Fibroblast of lung (primary cell): ENCODE measurements around the gene TMEM126A. TPM values are rescaled to one million over a fixed set of nuclear protein-coding genes. Genes with fewer than 3 reads are reported as not detected.

Source experiments
- DNase-seq, 2 donors: peaks; one replicate each; pipeline versions ENCODE4 v3.0.0 to v3.0.0-alpha.2; 2010; ENCODE audit warnings: low read depth in 2 of 2
- H2AFZ ChIP-seq: 2 replicates; pipeline ENCODE4 v1.5.1; 2012; ENCODE audit warnings: low read length, control low read depth, inconsistent platforms
- H3K27ac ChIP-seq: 2 replicates; pipeline ENCODE4 v1.5.1; 2011; ENCODE audit warnings: low read length, control low read depth; ENCODE audit not compliant: insufficient read depth
- H3K27me3 ChIP-seq: 2 replicates; pipeline ENCODE4 v1.5.1; 2011; ENCODE audit warnings: mild to moderate bottlenecking, low read length; ENCODE audit not compliant: control insufficient read depth, insufficient read depth
- H3K36me3 ChIP-seq: 2 replicates; pipeline ENCODE4 v1.5.1; 2011; ENCODE audit warnings: low read length; ENCODE audit not compliant: control insufficient read depth, insufficient read depth
- H3K4me1 ChIP-seq: 2 replicates; pipeline ENCODE4 v1.5.1; 2011; ENCODE audit warnings: low read length; ENCODE audit not compliant: control insufficient read depth, insufficient read depth; ENCODE audit errors: extremely low read depth
- H3K4me2 ChIP-seq: 2 replicates; pipeline ENCODE4 v1.5.1; 2011; ENCODE audit warnings: low read length, control low read depth; ENCODE audit not compliant: insufficient read depth; ENCODE audit errors: extremely low read depth
- H3K4me3 ChIP-seq, 4 experiments: fragments of 200-600 bp in 1 of 4; sonication (generic) in 1 of 4; replicated peaks in 1 of 4; 2 replicates each; pipeline ENCODE4 v1.5.1; 2011 to 2016; ENCODE audit warnings: low read length in 4 of 4, low read depth in 3 of 4, mild to moderate bottlenecking in 3 of 4, control low read depth in 2 of 4, inconsistent platforms in 1 of 4, mixed read lengths in 1 of 4; ENCODE audit not compliant: insufficient read depth in 1 of 4; ENCODE audit errors: control extremely low read depth in 1 of 4
- H3K79me2 ChIP-seq: 2 replicates; pipeline ENCODE4 v1.5.1; 2012; ENCODE audit warnings: mild to moderate bottlenecking, low read length, inconsistent platforms; ENCODE audit not compliant: control insufficient read depth, insufficient read depth
- H3K9ac ChIP-seq: 2 replicates; pipeline ENCODE4 v1.5.1; 2011; ENCODE audit warnings: mild to moderate bottlenecking, low read length, control low read depth; ENCODE audit not compliant: insufficient read depth
- H3K9me3 ChIP-seq: 2 replicates; pipeline ENCODE4 v1.5.1; 2012; ENCODE audit warnings: low read depth, low read length; ENCODE audit not compliant: control insufficient read depth, insufficient read depth
- H4K20me1 ChIP-seq: 2 replicates; pipeline ENCODE4 v1.5.1; 2011; ENCODE audit warnings: low read length; ENCODE audit not compliant: control insufficient read depth, insufficient read depth; ENCODE audit errors: extremely low read depth
- CTCF ChIP-seq, 2 donors: IDR thresholded peaks in 1 of 2; conservative IDR thresholded peaks in 1 of 2; 1 replicate in 1 of 2; 2 replicates in 1 of 2; pipeline ENCODE4 v1.5.1; 2011 to 2012; ENCODE audit warnings: low read length in 2 of 2, control low read depth in 1 of 2, inconsistent platforms in 1 of 2, low read depth in 1 of 2, mild to moderate bottlenecking in 1 of 2
- EZH2 ChIP-seq: IDR thresholded peaks from 2 replicates; pipeline ENCODE4 v1.5.1; 2012; ENCODE audit warnings: low read length, control low read depth, mild to moderate bottlenecking; ENCODE audit errors: missing control alignments
- polyA plus RNA-seq, 2 donors: library from polyadenylated mRNA; depleted of rRNA in 1 of 2; stranded (reverse) in 1 of 2; unstranded in 1 of 2; fragments of >200 nt; gene quantifications; 2 replicates each; pipeline ENCODE4 v1.2.1, GENCODE V29; 2011 to 2012; ENCODE audit warnings: missing spikeins in 1 of 2
- total RNA-seq: library from RNA; depleted of rRNA; stranded (reverse); fragments of >200 nt; gene quantifications from 2 replicates; pipeline ENCODE4 v1.2.1, GENCODE V29; 2014

The TMEM126A gene
- total and polyA plus RNA-seq, 2 donors (not counting 1 experiment from before 2014, with no cell fraction given) = 36.0 to 76.6 TPM

- TF ChIP-seq CTCF (conservative IDR thresholded peaks at IDR 0.05 in 1 of 2, IDR thresholded peaks at IDR 0.05 in 1 of 2; ENCODE audit: low read depth in 1 of 2, low read length in 2 of 2) (no peak), EZH2 (no peak)
- no peak for DNase-seq
- H2AFZ ChIP-seq = no peak overlapping the region
- H3K4me1 ChIP-seq = peaks cover 4% of the 10 kb centered on the region
- H3K9ac ChIP-seq = no peak overlapping the region
- no peaks in the 10 kb centered on the region for H3K9me3 ChIP-seq
- no peak overlapping the region for H3K4me2 ChIP-seq
- H3K79me2 ChIP-seq = peaks cover 48% of the 10 kb centered on the region
- no peak overlapping the region for H3K4me3 ChIP-seq
- no peak overlapping the region for H3K27ac ChIP-seq
- peaks cover 4% of the 10 kb centered on the region for H3K36me3 ChIP-seq
- no peaks in the 10 kb centered on the region for H4K20me1 ChIP-seq
- no peaks in the 10 kb centered on the region for H3K27me3 ChIP-seq
Measured at GRCh38 chr11:85656777-85657176, 9.0 kb downstream of the TMEM126A start.

DNA sequence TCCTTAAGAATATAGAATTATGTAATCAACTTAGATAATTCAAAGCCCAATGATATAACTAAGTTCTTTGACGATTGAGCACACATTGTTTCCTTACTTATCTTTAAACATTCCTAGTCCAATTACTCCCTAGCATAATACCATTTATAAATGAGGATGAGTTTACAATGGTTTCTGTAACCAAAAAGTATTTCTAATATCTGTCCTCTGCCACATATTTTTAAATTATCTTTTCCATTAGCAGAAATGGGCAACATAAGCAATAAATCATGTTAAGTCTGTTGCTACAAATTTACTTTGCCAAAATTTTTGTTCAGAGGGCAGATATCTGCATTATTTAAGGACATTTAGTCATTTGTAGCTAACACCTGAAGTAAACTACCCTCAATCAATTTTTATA, 10.4 kb downstream of the TMEM126A start:
- no peak for DNase-seq
- Histone ChIP-seq H3K4me2 (no peak overlapping the region), H3K4me3 (no peak overlapping the region), H3K27ac (no peak overlapping the region), H2AFZ (no peak overlapping the region), H3K9me3 (no peaks in the 10 kb centered on the region), H3K36me3 (peaks cover 6% of the 10 kb centered on the region), H3K79me2 (peaks cover 62% of the 10 kb centered on the region), H4K20me1 (peaks cover 2% of the 10 kb centered on the region), H3K4me1 (peaks cover 6% of the 10 kb centered on the region), H3K9ac (no peak overlapping the region), H3K27me3 (no peaks in the 10 kb centered on the region)
- TF ChIP-seq CTCF (conservative IDR thresholded peaks at IDR 0.05 in 1 of 2, IDR thresholded peaks at IDR 0.05 in 1 of 2; ENCODE audit: low read depth in 1 of 2, low read length in 2 of 2) (no peak), EZH2 (no peak)

DNA sequence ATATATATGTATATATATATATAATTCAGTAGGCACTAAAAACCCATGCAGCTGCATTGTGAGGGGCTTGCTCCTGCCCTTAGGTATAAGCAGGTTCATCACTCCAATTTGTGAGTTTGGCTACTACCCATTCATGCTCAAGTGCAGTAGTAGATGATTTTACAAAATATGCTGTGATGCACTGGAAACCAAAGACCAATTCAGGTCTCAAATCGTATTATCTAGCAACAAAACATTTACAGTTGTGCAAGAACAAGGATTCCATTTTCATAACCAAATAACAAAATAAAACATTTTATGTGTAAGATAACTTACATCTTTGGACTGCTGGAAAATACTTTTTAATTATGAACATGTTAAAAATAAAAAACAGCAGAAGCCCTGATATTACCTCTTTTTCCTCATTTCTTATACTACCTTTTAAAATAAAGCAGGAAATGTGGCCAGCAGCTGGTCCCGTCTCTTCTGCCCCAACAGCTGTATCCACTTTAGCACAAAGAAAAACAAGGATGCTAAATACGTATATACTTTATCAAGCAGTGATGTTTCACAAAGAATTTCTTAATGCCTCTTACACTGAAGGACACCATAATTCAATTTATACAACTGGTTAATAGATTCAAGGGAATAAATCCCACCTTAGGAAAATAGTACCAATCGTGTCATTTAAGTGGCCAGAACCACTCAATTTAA, 14.4 kb downstream of the TMEM126A start:
- Histone ChIP-seq H3K4me3 (peak overlapping the region; percentile 62 to 96 (median 92)), H3K4me1 (peaks cover 6% of the 10 kb centered on the region), H3K9ac (peak overlapping the region; percentile 11), H3K27ac (no peak overlapping the region), H4K20me1 (peaks cover 6% of the 10 kb centered on the region), H3K9me3 (no peaks in the 10 kb centered on the region), H3K27me3 (no peaks in the 10 kb centered on the region), H3K36me3 (peaks cover 2% of the 10 kb centered on the region), H3K79me2 (peaks cover 70% of the 10 kb centered on the region), H3K4me2 (peak overlapping the region; percentile 76), H2AFZ (no peak overlapping the region)
- no peak for TF ChIP-seq CTCF (conservative IDR thresholded peaks at IDR 0.05 in 1 of 2, IDR thresholded peaks at IDR 0.05 in 1 of 2; ENCODE audit: low read depth in 1 of 2, low read length in 2 of 2)
- no peak for TF ChIP-seq EZH2
- peak in 1 of 2 donors; percentile 38 for DNase-seq
